Spinal cord (tissue), 10 donors: Measurements from ENCODE around the gene MEDAG. TPM values are rescaled to one million over a fixed set of nuclear protein-coding genes. Genes with fewer than 3 reads are reported as not detected.

Experiments
- DNase-seq, 6 donors: peaks; one replicate each; pipeline versions ENCODE4 v3.0.0 to v3.0.0-alpha.2; 2013 to 2015; ENCODE audit warnings: low spot score in 6 of 6, low read depth in 4 of 6
- H3K27ac ChIP-seq: one replicate; pipeline ENCODE4 v1.5.1; 2013; ENCODE audit warnings: low read depth, low read length, control low read depth
- H3K27me3 ChIP-seq: one replicate; pipeline ENCODE4 v1.6.1; 2013; ENCODE audit warnings: low read length; ENCODE audit not compliant: control insufficient read depth, insufficient read depth
- H3K36me3 ChIP-seq: one replicate; pipeline ENCODE4 v1.6.1; 2013; ENCODE audit warnings: low read length; ENCODE audit not compliant: control insufficient read depth, insufficient read depth
- H3K4me1 ChIP-seq: one replicate; pipeline ENCODE4 v1.6.1; 2013; ENCODE audit warnings: low read length; ENCODE audit not compliant: control insufficient read depth, insufficient read depth
- H3K4me3 ChIP-seq: one replicate; pipeline ENCODE4 v1.5.1; 2013; ENCODE audit warnings: low read depth, low read length, control low read depth
- H3K9me3 ChIP-seq: one replicate; pipeline ENCODE4 v1.6.1; 2013; ENCODE audit warnings: low read length; ENCODE audit not compliant: control insufficient read depth, insufficient read depth
- WGBS: methylation state at CpG from one replicate; pipeline ENCODE4 v1.1.5; 2013; ENCODE audit warnings: missing lambda C conversion rate; ENCODE audit not compliant: insufficient coverage; 5-methylcytosine and 5-hydroxymethylcytosine counted together
- polyA plus RNA-seq, 2 donors: library from polyadenylated mRNA; unstranded; fragments of 120-200 nt; gene quantifications; one replicate each; pipeline ENCODE4 v1.2.1, GENCODE V29; 2013; ENCODE audit not compliant: insufficient read length in 2 of 2
- total RNA-seq, 2 donors: library from RNA; depleted of rRNA in 1 of 2; stranded (reverse); fragments of 120-200 nt in 1 of 2; fragments of >200 nt in 1 of 2; gene quantifications; one replicate each; pipeline versions ENCODE4 v1.2.3 to v1.2.4, GENCODE V29; 2013 to 2014
- donor health status: healthy.

Gene MEDAG
- total and polyA plus RNA-seq, 4 donors: 1.4 to 12.1 (median 7.5) TPM

DNA sequence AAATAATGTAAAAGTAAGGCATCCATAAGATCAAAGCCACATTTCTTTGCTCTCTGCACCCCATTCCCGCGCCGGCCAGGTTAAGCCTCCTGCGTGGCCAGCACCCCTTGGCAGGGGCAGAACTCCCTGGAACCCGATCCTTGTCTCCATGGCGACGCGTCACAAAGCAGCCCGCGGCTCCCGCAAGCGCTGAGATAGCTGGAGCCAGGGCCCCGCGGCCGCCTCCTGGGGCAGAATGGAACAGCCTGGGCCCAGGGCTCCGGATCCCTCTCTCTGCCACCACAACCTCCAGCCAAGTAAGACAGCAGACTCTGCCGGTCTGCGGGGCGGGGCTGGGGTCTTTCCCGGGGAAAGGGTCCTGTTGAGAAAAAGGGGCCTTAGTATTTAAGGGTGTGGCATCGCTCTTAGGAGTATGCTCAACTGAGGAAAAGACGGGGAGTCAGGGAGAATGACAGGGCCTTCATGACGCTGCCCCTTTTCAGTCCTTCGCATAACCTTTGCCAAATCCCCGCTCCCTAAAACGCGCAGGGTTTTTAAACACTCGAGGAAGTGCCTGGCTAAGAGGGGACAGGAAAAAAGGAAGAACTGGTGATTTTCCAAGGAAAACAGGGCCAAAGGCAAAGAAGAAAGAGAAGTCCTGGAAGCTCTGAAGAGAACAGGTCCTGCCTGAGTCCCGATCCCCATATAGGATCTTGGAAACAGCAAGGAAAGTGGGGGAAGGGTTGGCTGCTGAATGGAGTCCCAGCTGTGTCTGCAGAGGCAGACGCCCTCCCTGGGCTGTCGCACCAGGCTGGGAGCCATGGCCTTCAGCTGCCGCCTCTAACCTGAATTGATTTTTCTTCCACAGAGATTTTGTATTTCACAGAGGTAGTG is 26.6 kb downstream of the MEDAG start, which contains the start of gene TEX26:
Gene TEX26, plus strand, starts transcription at position 176 of the 873 bp plus-strand sequence. Its CDS starts 60 bp downstream, at position 236.
- Histone ChIP-seq H3K27me3 (no peaks in the 10 kb centered on the region), H3K36me3 (peaks cover 3% of the 10 kb centered on the region), H3K4me1 (peaks cover 20% of the 10 kb centered on the region), H3K27ac (peak within 1 kb of the TSS; percentile 18), H3K4me3 (peak within 1 kb of the TSS; percentile 24), H3K9me3 (no peaks in the 10 kb centered on the region)
- peak in 3 of 6 donors; percentile 47 to 83 (median 81) for DNase-seq
- WGBS: 9% methylated on average over 19 of the region's 32 CpGs

DNA sequence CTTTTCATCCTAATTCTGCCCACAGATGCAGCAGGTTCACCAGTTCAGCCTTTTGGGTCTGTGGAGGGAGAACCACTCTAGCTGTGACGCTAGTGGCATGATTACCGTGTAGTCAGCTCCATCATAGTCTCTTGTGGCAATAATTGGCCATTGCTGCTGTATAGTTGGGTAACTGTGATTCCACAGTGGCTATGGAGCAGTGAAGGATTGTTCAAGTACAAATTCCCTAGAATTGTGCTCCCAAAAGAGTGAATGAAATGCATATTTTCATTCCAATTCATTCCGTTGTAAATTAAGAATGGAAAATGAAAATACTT is 27.2 kb downstream of the MEDAG start:
- Histone ChIP-seq H3K9me3 (no peaks in the 10 kb centered on the region), H3K4me1 (peaks cover 20% of the 10 kb centered on the region), H3K36me3 (peaks cover 3% of the 10 kb centered on the region), H3K27me3 (no peaks in the 10 kb centered on the region), H3K4me3 (no peak overlapping the region), H3K27ac (no peak overlapping the region)
- WGBS: no CpG with 5 or more reads among the region's 3 CpGs
- DNase-seq: peak in 1 of 6 donors; percentile 65

DNA sequence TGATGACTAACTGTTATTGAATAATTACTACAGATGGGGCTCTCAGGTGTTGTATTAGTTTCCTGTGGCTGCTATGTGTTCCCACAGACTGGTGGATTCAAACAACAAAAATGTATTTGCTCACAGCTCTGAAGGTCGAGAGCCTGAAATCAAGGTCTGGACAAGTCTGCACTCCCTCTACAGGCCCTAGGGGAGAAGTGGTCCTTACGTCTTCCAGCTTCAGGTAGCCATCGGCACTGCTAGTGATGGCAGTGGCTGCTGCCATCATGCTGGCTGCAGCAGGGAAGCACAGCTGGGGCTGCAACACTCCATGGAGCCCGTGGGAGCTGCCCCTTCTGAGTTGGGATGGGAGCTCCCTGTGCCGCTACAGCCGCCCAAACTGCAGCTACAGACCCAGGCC is 28.3 kb downstream of the MEDAG start:
- peaks cover 20% of the 10 kb centered on the region for H3K4me1 ChIP-seq
- 54% methylated on average over 6 of the region's 6 CpGs for WGBS
- no peaks in the 10 kb centered on the region for H3K9me3 ChIP-seq
- no peaks in the 10 kb centered on the region for H3K27me3 ChIP-seq
- no peak overlapping the region for H3K27ac ChIP-seq
- no peak overlapping the region for H3K4me3 ChIP-seq
- DNase-seq: peak in 1 of 6 donors; percentile 59
- H3K36me3 ChIP-seq: peaks cover 3% of the 10 kb centered on the region

DNA sequence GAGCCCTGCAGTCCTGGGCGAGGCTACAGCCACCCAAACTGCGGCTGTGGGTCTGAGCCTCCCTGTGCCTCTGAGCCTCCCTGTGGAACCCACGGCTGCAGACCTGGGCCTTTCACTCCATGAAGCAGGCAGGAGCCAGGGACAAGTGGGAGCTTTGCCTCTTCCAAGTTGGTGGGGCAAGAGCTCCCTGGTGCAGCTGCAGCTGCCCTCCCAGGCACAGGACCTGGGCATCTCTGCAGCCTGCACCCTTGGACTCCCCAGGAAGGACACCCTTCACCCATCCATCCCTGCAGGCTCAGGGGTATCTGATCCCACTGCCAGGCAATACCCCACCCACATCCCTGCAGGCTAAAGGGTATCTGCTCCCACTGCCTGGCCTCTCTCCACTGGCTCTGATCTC is 28.7 kb downstream of the MEDAG start:
- 95% methylated on average over 3 of the region's 3 CpGs for WGBS
- Histone ChIP-seq H3K4me3 (no peak overlapping the region), H3K9me3 (no peaks in the 10 kb centered on the region), H3K27me3 (no peaks in the 10 kb centered on the region), H3K4me1 (peaks cover 20% of the 10 kb centered on the region), H3K27ac (no peak overlapping the region), H3K36me3 (peaks cover 3% of the 10 kb centered on the region)
- no peak for DNase-seq

DNA sequence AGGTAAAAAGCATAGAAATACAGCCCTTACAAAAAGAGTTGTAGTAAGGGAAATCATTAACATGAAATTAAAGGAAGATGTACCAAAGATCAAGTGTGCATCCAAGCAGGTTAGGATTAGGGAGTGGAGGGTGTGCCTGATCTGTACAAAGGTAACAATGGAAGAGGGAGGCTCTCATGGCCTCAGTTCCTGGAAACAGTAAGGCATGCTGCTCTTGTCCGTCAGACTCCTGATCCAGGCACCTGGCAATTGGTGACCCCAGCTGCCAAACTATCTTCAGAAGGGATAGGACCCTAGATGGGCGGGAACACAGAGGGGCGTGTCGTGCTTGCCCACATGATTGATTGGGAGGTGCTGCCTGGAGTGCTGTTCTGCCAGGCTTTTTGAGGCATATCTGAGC is 30.9 kb downstream of the MEDAG start:
- H3K27ac ChIP-seq: no peak overlapping the region
- peaks cover 3% of the 10 kb centered on the region for H3K36me3 ChIP-seq
- peaks cover 18% of the 10 kb centered on the region for H3K4me1 ChIP-seq
- H3K27me3 ChIP-seq: no peaks in the 10 kb centered on the region
- DNase-seq: no peak
- WGBS: 82% methylated on average over 4 of the region's 4 CpGs
- H3K9me3 ChIP-seq: no peaks in the 10 kb centered on the region
- no peak overlapping the region for H3K4me3 ChIP-seq

DNA sequence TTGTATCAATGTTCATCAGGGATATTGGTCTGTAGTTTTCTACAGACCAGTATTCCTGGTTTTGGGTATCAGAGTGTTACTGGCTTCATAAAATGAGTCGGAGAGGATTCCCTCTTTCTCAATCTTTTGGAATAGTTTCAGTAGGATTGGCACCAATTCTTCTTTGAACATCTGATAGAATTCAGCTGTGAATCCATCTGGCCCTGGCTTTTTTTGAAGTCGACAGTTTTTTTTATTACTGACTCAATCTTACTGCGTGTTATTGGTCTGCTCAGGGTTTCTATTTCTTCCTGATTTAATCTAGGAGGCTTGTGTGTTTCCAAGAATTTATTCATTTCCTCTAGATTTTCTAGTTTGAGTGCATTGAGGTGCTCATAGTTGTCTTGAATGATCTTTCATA is 37.8 kb downstream of the MEDAG start:
- DNase-seq: peak in 1 of 6 donors; percentile 77
- 40% methylated on average over 1 of the region's 3 CpGs for WGBS
- Histone ChIP-seq H3K4me3 (no peak overlapping the region), H3K36me3 (no peaks in the 10 kb centered on the region), H3K27me3 (no peaks in the 10 kb centered on the region), H3K9me3 (peaks cover 7% of the 10 kb centered on the region), H3K4me1 (no peaks in the 10 kb centered on the region), H3K27ac (no peak overlapping the region)

DNA sequence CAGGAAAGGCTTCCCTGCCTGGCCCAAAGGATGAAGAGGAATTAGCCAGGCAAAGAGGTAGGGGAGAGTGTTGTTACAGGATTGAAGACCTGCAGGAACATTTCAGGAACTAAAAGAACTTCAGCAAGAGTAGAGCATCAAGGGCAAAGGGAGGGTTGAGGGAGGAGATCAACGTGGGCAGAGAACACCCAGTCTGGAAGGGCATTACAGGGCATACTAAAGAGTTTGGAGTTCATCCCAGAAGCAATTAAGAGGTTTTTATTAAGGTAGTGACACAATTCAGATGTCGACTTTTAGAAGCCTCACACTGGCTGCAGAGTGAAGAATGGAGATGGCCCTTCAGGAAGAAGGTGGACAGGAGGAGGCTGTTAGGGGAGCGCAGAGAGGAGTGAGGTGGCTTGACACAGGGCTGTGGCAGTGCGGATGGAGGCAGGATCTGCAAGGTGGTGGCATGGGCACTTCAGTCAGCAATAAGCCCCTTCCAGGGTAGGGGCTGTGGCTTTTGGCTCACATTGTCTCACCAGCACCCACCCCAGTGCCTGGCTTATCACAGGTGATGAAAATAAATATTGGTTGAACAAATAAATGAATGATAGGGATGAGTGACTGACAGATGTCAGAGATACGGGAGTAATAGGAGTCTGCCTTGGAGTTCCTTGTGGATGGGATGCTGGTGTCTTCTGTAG is 51.3 kb downstream of the MEDAG start:
- WGBS: 78% methylated on average over 5 of the region's 5 CpGs
- Histone ChIP-seq H3K36me3 (no peaks in the 10 kb centered on the region), H3K27me3 (no peaks in the 10 kb centered on the region), H3K9me3 (peaks cover 3% of the 10 kb centered on the region), H3K4me3 (no peak overlapping the region), H3K4me1 (no peaks in the 10 kb centered on the region), H3K27ac (no peak overlapping the region)
- DNase-seq: no peak

DNA sequence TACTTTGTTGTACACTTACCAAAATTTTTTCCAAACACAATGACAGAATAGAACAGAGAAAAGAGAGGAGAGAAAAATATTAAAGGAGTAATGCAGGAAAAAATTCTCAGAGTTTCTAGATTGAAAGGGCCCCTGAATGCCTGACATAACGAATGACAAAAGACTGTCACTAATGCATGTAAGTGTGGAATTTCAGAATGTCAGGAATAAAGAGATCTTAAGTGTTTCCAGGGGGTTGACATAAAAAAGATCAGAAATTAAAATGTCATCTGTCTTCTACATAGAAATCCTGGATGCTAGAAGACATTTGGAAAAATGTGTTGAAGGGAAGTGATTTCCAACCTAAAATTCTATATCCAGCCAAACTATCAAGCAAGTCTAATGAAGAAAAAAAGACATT is 53.6 kb downstream of the MEDAG start:
- Histone ChIP-seq H3K9me3 (peaks cover 3% of the 10 kb centered on the region), H3K27ac (no peak overlapping the region), H3K36me3 (no peaks in the 10 kb centered on the region), H3K4me1 (no peaks in the 10 kb centered on the region), H3K27me3 (no peaks in the 10 kb centered on the region), H3K4me3 (no peak overlapping the region)
- WGBS: no CpG with 5 or more reads among the region's 1 CpG
- DNase-seq: no peak

DNA sequence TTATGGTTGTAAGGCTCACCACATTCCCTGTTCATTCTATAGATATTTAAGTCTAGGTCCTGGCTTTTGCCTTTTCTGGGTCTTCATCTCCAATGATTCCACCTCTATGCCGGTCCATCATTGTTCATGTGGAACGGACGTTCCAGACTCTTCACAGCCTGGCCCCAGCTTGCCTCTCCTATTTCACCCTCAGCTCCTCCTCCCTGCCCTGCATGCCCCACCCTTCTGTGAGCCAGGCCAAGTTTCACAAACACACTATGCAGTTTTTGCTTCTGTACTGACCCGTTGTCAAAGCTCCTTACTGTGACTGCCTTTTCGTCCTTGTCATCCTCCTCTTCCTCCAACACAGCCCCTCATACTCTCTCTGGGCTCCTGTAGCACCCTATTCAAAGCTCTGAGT is 57.7 kb downstream of the MEDAG start:
- 66% methylated on average over 5 of the region's 5 CpGs for WGBS
- Histone ChIP-seq H3K36me3 (no peaks in the 10 kb centered on the region), H3K27me3 (no peaks in the 10 kb centered on the region), H3K4me3 (no peak overlapping the region), H3K27ac (no peak overlapping the region), H3K9me3 (peaks cover 4% of the 10 kb centered on the region), H3K4me1 (no peaks in the 10 kb centered on the region)
- DNase-seq: no peak
